ENCODE results near the gene SUN5.

Gene SUN5

GRCh38 chr20:33014336-33015113, 10.3 kb upstream of the SUN5 start:
- DNase-seq (ENCODE audit: low spot score): no peak

- no peak for DNase-seq (ENCODE audit: low spot score)
Measured at GRCh38 chr20:33013701-33014326, 9.6 kb upstream of the SUN5 start.

- no peak for DNase-seq (ENCODE audit: low spot score)
Measured at GRCh38 chr20:33012327-33013189, 8.3 kb upstream of the SUN5 start.

GRCh38 chr20:33010674-33011449, 6.6 kb upstream of the SUN5 start:
- DNase-seq (ENCODE audit: low spot score): no peak

GRCh38 chr20:33010133-33010504, 5.9 kb upstream of the SUN5 start:
- DNase-seq (ENCODE audit: low spot score): no peak

- DNase-seq (ENCODE audit: low spot score): no peak
Measured at GRCh38 chr20:33009214-33010132, 5.2 kb upstream of the SUN5 start.

- DNase-seq (ENCODE audit: low spot score): no peak
Measured at GRCh38 chr20:33008336-33009213, 4.3 kb upstream of the SUN5 start.

- DNase-seq (ENCODE audit: low spot score): no peak
Measured at GRCh38 chr20:33007376-33008335, 3.4 kb upstream of the SUN5 start, which contains the start of gene BPIFB2. Gene BPIFB2, plus strand, starts transcription at chr20:33007704. Its CDS starts 871 bp downstream, at chr20:33008575.

- no peak for DNase-seq (ENCODE audit: low spot score)
Measured at GRCh38 chr20:33006776-33007375, 2.6 kb upstream of the SUN5 start.

- DNase-seq (ENCODE audit: low spot score): no peak
Measured at GRCh38 chr20:33005908-33006775, 1.9 kb upstream of the SUN5 start.

GRCh38 chr20:33005132-33005566, 916 bp upstream of the SUN5 start:
- DNase-seq (ENCODE audit: low spot score): peak; percentile 43

- no peak for DNase-seq (ENCODE audit: low spot score)
Measured at GRCh38 chr20:33002087-33002808, 2.0 kb downstream of the SUN5 start.

GRCh38 chr20:33000802-33001466, 3.3 kb downstream of the SUN5 start:
- no peak for DNase-seq (ENCODE audit: low spot score)

GRCh38 chr20:32999603-33000250, 4.5 kb downstream of the SUN5 start:
- no peak for DNase-seq (ENCODE audit: low spot score)

GRCh38 chr20:32997431-32997830, 6.8 kb downstream of the SUN5 start:
- DNase-seq (ENCODE audit: low spot score): no peak
